Heart right ventricle (tissue), 16 donors: ENCODE results near the gene SERPING1. TPM values are rescaled to one million over a fixed set of nuclear protein-coding genes. Genes with fewer than 3 reads are reported as not detected.
A peak's percentile ranks its signal among the peaks of the same experiment; 100 is the strongest.

ENCODE experiments used
- ATAC-seq, 8 donors: fragments of 200-7000 bp; cut with Tn5 transposase; one replicate each; pipeline ENCODE4 v1.9.1; 2020; ENCODE audit warnings: mild to moderate bottlenecking in 8 of 8, moderate library complexity in 8 of 8, moderate number of reproducible peaks in 1 of 8
- DNase-seq, 2 donors: peaks; one replicate each; pipeline ENCODE4 v3.0.0-alpha.2; 2020
- H3K27ac ChIP-seq, 10 donors: fragments of 200-600 bp; sonication (generic) in 2 of 10; one replicate each; pipeline versions ENCODE4 v1.5.0 to v1.8.0; 2020 to 2022; ENCODE audit warnings: mild to moderate bottlenecking in 3 of 10
- H3K27me3 ChIP-seq, 7 donors: fragments of 200-600 bp; one replicate each; pipeline ENCODE4 v1.8.0; 2021 to 2022; ENCODE audit warnings: mild to moderate bottlenecking in 2 of 7
- H3K36me3 ChIP-seq, 9 donors: fragments of 200-600 bp; sonication (generic) in 1 of 9; one replicate each; pipeline versions ENCODE4 v1.5.0 to v1.8.0; 2020 to 2022; ENCODE audit warnings: mild to moderate bottlenecking in 2 of 9
- H3K4me1 ChIP-seq, 9 donors: fragments of 200-600 bp; sonication (generic) in 1 of 9; one replicate each; pipeline versions ENCODE4 v1.5.0 to v1.8.0; 2020 to 2022; ENCODE audit warnings: mild to moderate bottlenecking in 4 of 9
- H3K4me3 ChIP-seq, 10 donors: fragments of 200-600 bp; sonication (generic) in 2 of 10; one replicate each; pipeline versions ENCODE4 v1.5.0 to v1.8.0; 2020 to 2022; ENCODE audit warnings: mild to moderate bottlenecking in 7 of 10, moderate library complexity in 2 of 10
- H3K9me3 ChIP-seq, 11 donors: fragments of 200-600 bp in 10 of 11; sonication (generic) in 2 of 11; one replicate each; pipeline versions ENCODE4 v1.5.0 to v1.8.0; 2013 to 2022; ENCODE audit warnings: mild to moderate bottlenecking in 2 of 11, control low read depth in 1 of 11, moderate library complexity in 1 of 11
- CTCF ChIP-seq, 9 donors: fragments of 200-600 bp; sonication (generic) in 2 of 9; IDR thresholded peaks; one replicate each; pipeline versions ENCODE4 v1.5.0 to v1.8.0; 2021 to 2022; ENCODE audit warnings: antibody characterized with exemption in 9 of 9, mild to moderate bottlenecking in 5 of 9, moderate library complexity in 1 of 9
- WGBS, 2 donors: extraction: QIAGEN DNeasy Blood & Tissue Kit; methylation state at CpG; one replicate each; pipeline ENCODE4 v1.1.7; 2013; ENCODE audit warnings: inconsistent platforms in 1 of 2; 5-methylcytosine and 5-hydroxymethylcytosine counted together
- intact Hi-C, 10 donors: fragments of 100-400 bp; cut with DNase I; formaldehyde crosslinking; loops; one replicate each; pipeline versions ENCODE4 v1.11.1 to v1.14.2; 2022
- polyA plus RNA-seq, 2 donors: library from polyadenylated mRNA; stranded (reverse); fragments of 200-250 nt; gene quantifications; one replicate each; pipeline ENCODE4 v1.2.3, GENCODE V29; 2013
- total RNA-seq, 10 donors: library from RNA; stranded (reverse); fragmentation: NEBNext Ultra II Directional in 3 of 10; extraction: Animal tissue kit (Norgen Biotek cat#: 25700) in 3 of 10; gene quantifications; one replicate each; pipeline versions ENCODE4 v1.2.1 to v1.2.4, GENCODE V29; 2021 to 2023
- donor health status: Arrhythmogenic right ventricular cardiomyopathy.
- donor health status: ischemic (EF 13 %, LVEDD 7.1; RV severe dilation, severe dysfunction).
- donor health status: healthy with polysubstance abuse.
- donor health status: DM: no; HTN: yes; CAD: no.
- donor health status: DM: no; HTN: no; CAD: no.
- donor health status: ischemic (EF 25% LVEDD 6.9; RV normal size, moderate dysfunction).
- donor health status: ischemic (EF 25% LVEDD 5.7; RV mildly dilated, moderate dysfunction).
- donor health status: healthy.
- donor health status: DM: yes; HTN: yes; CAD: no.
- donor health status: Ischemic cardiomyopathy.
- donor health status: ischemic (EF 35%, LVEDD 5.7; RV mildly dilated, moderate dysfunction).
- donor health status: nonischemic (EF 11% LVEDD 7.7; RV severe dilation, severe dysfunction).
- donor health status: DM: yes; HTN: yes; CAD: no.
- donor health status: PGD.
- donor health status: ischemic (EF 29% LVEDD 5.4; RV normal size, mild dysfunction).
- donor health status: nonischemic (EF 23%, LVEDD 6.1; RV moderate dilation, normal function).

SERPING1 gene
- total and polyA plus RNA-seq, 12 donors = 39.8 to 197 (median 93.2) TPM

GRCh38 chr11:57601297-57601696 lies 3.8 kb downstream of the SERPING1 start:
- no peak for TF ChIP-seq CTCF (IDR thresholded peaks at IDR 0.05)
- DNase-seq (no peak), ATAC-seq (no peak)
- H3K4me3 ChIP-seq = no peak overlapping the region
- no peak overlapping the region for H3K27ac ChIP-seq
- no peaks in the 10 kb centered on the region for H3K9me3 ChIP-seq
- H3K27me3 ChIP-seq = peaks cover 0 to 12% (median 0%) of the 10 kb centered on the region in 7 donors
- intact Hi-C loops = no loop called here
- 93% methylated on average over 3 of the region's 3 CpGs for WGBS, 2 donors
- H3K36me3 ChIP-seq = peaks cover 0 to 47% (median 4%) of the 10 kb centered on the region in 9 donors
- peaks cover 0 to 37% (median 15%) of the 10 kb centered on the region in 9 donors for H3K4me1 ChIP-seq

GRCh38 chr11:57604296-57605027 lies 7.0 kb downstream of the SERPING1 start:
- ATAC-seq = no peak
- peaks cover 0 to 78% (median 6%) of the 10 kb centered on the region in 9 donors for H3K36me3 ChIP-seq
- H3K4me3 ChIP-seq = no peak overlapping the region
- peaks cover 0 to 4% (median 0%) of the 10 kb centered on the region in 7 donors for H3K27me3 ChIP-seq
- H3K4me1 ChIP-seq = peaks cover 0 to 10% (median 2%) of the 10 kb centered on the region in 9 donors
- intact Hi-C loops = no loop called here
- TF ChIP-seq CTCF (IDR thresholded peaks at IDR 0.05) = no peak
- no peak for DNase-seq
- H3K9me3 ChIP-seq = no peaks in the 10 kb centered on the region
- peak overlapping the region in 1 of 10 donors; percentile 27 for H3K27ac ChIP-seq
- WGBS, 2 donors = 56 to 59% methylated on average over 8 of the region's 8 CpGs

- intact Hi-C loops = no loop called here
- 92 to 94% methylated on average over 5 of the region's 5 CpGs for WGBS, 2 donors
- Histone ChIP-seq H3K27me3 (peaks cover 0 to 4% (median 0%) of the 10 kb centered on the region in 7 donors), H3K4me1 (peaks cover 0 to 7% (median 0%) of the 10 kb centered on the region in 9 donors), H3K27ac (no peak overlapping the region), H3K36me3 (peaks cover 0 to 81% (median 6%) of the 10 kb centered on the region in 9 donors), H3K9me3 (no peaks in the 10 kb centered on the region), H3K4me3 (no peak overlapping the region)
- TF ChIP-seq CTCF (IDR thresholded peaks at IDR 0.05) = no peak
- no peak for ATAC-seq
- DNase-seq = no peak
Observed at GRCh38 chr11:57605028-57605420, 7.5 kb downstream of the SERPING1 start.

- no peaks in the 10 kb centered on the region for H3K9me3 ChIP-seq
- DNase-seq (no peak), ATAC-seq (no peak)
- H3K4me3 ChIP-seq = no peak overlapping the region
- intact Hi-C loops = no loop called here
- no peak for TF ChIP-seq CTCF (IDR thresholded peaks at IDR 0.05)
- H3K4me1 ChIP-seq = peaks cover 0 to 4% (median 0%) of the 10 kb centered on the region in 9 donors
- H3K36me3 ChIP-seq = peaks cover 0 to 100% (median 16%) of the 10 kb centered on the region in 9 donors
- WGBS, 2 donors = 95% methylated on average over 4 of the region's 4 CpGs
- H3K27ac ChIP-seq = no peak overlapping the region
- H3K27me3 ChIP-seq = peaks cover 0 to 2% (median 0%) of the 10 kb centered on the region in 7 donors
Observed at GRCh38 chr11:57610170-57610569, 12.7 kb downstream of the SERPING1 start.
